ENCODE data around the gene MYO10.

- no peak for TF ChIP-seq SIN3A (IDR thresholded peaks at IDR 0.05; ENCODE audit: borderline replicate concordance, insufficient read depth, low read depth, low read length)
- no peak for TF ChIP-seq CTCF (IDR thresholded peaks at IDR 0.05)
Observed at GRCh38 chr5:16983022-16983639, 47.0 kb upstream of the MYO10 start.

Measured in Panc1 (cell line).